Pulmonary artery endothelial cell (primary cell): Measurements from ENCODE around the gene IRF2BPL. TPM values are rescaled to one million over a fixed set of nuclear protein-coding genes. Genes with fewer than 3 reads are reported as not detected.

Source experiments
- DNase-seq: peaks from one replicate; pipeline ENCODE4 v3.0.0-alpha.2; 2011; ENCODE audit warnings: low read depth, low spot score
- total RNA-seq: library from RNA; depleted of rRNA; stranded (reverse); fragments of >200 nt; gene quantifications from 2 replicates; pipeline ENCODE4 v1.2.3, GENCODE V29; 2014

IRF2BPL gene
- total RNA-seq, 1 donor from 2014 or later: 16.4 TPM

DNA sequence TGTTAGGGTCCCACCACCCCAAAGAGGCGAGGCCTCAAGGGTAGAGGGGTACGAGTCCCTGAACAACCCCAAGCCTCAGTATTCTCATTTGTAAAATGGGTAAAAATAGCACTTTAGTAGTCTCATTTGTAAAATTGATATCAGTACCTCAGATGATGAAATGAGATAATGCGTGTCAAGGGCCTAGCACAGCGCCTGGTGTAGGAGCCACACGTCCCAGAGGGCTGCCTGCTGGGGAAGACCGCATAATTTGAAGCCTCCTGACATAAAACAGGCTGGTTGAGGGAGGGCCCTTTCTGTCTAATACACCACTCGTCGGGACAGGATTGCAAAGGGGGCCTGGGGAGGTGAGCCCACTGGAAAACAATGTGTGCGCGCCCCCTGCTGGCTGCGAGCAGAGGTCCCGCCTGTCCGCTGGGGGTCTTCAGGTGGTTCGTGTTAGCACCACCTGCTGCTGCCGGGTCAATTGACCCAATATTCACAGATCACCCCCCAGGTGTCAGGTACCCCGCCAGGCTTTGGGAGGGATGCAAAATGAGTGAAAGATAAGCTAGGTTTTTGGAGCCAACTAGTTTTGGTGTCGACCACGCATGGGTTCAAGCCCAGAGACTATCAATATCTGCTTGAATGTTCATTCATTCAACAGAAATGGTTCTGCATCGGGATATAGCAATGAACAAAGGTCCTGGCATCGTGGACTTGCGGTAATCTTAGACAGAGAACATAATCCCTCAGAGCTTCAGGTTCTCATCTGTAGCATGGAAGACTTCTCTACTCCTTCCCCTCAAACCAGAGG, 24.7 kb upstream of the IRF2BPL start:
- DNase-seq: no peak

DNA sequence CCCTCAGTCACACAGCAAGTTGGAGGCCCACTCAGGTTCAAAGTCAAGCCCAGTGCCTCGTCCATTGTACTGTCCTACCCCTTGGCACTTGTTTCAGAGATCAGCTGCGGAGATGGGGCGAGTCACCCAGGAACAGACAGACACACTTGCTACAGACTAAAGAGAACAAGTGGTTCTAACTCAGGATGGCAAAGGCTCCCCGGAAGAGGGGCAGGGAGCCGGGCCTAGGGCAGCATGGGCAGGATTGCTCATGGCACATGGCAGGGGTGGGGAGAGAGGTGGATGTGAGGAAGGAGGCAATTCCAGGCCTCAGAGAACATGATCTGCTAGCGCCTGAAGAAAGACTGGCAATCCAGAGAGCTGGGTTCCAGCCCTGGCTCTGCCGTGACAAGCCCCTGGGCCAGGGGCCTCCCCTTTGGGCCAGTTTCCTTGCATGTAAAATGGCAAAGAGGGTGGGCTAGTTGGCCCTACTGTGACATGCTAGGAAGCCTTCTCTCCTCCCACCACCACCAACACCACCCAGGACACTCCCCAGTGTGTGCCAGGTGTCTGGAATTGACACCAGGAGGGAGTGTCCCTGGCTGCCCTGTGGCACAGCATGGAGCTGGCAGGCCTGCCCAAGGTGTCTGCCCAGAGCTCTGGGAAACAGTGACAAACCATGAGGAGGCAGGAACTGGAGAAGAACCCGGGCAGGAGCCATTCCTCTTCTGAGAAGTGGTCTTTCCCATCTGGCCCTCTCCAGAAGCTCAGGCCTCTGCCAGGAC, 24.0 kb upstream of the IRF2BPL start:
- no peak for DNase-seq

DNA sequence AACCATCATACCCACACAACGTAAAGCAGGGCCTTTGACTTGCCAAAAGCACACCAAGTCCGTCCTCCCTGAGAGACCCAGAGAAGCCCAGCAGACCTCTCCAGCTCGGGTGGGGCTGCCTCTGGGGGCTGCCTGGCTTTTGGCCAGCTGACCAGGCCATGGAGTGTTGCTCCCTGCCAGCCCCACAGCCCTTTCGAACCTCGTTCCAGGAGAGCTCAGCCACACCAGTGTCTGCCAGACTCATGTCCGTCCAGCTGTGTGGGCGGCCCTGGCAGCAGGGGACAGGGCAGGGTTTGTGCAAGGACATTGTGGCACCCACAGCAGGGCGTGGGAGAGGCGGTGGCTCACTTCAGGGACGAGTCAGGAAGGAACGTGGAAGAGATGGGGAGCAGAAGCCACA, 22.6 kb upstream of the IRF2BPL start:
- no peak for DNase-seq

DNA sequence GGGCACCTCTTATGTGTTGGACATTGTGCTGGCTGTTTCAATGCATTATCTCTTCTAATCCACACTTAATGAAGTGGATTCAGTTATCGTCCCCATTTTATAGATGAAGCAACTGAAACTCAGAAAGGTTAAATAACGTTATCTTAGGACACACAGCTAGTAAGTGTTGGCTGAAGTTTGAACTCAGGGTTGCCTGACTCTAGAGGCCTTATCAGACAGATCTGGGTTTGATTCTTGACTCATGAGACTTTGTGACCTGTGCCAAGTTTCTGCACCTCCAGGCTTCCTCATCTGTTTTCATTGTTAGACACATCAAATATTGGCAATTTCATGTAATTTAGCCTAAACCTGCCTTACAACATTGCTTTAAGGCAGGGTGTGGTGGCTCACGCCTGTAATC, 18.2 kb upstream of the IRF2BPL start:
- DNase-seq: no peak

DNA sequence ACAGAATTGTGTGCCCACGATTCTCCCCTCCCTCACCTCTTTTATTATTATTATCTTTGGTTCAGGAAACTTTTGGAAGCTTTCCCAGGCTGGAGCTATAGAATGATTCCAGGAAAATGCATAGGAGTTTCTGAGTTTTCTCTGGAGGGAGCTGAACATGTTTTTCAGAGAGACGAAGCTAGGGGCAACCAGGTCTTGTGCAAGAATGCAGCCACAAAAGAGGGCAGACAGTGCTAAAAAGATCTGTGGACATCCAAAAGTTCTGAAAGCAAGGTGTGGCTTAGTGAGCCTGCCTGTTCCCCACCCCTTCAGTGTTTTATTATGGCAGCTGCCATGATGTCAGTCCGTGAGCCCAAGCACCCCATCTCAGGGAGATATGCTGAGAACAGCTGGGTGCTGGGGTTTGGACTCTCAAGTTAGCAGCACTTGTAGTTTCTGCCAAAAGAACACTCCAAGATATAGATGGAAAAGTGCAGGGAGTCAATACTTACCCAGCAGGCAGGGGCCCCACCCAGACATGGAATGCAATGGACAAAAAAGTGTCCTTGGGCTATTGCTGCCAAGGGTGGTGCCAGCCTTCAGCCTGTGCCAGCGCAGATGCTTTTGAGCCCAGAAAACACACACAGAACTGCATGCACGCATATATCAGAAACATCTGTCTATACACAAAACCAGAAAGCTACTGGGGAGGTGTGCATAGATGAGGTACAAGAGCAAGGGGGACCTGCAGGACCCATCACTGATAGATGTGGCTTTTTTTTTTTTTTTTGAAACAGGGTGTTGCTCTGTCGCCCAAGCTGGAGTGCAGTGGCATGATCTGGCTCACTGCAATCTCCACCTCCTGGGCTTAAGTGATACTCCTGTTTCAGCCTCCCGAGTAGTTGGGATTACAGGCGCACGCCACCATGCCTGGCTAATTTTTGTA, 17.0 kb upstream of the IRF2BPL start:
- DNase-seq: no peak

DNA sequence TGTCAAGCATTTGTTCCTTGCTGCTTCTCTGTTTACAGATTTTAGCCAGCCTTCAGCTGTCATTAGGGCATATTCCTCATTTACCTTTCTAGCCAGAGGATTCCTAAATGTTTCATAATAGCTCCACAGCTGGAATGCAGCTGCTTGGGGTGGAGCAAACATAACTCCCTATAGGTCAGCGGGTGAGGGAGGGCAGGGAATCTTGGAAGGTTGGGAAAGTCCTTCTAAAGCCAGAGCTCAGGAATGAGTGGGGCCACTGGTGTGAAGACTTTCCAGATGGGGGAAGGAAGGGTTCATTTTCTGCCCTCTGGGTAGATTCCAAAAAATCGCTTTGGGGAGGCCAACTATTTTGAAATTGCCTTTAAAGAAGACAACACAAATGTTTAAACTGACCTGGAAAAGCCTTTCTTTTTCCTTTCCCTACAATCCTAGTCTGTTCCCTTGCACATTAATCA, 16.3 kb upstream of the IRF2BPL start:
- DNase-seq: no peak

DNA sequence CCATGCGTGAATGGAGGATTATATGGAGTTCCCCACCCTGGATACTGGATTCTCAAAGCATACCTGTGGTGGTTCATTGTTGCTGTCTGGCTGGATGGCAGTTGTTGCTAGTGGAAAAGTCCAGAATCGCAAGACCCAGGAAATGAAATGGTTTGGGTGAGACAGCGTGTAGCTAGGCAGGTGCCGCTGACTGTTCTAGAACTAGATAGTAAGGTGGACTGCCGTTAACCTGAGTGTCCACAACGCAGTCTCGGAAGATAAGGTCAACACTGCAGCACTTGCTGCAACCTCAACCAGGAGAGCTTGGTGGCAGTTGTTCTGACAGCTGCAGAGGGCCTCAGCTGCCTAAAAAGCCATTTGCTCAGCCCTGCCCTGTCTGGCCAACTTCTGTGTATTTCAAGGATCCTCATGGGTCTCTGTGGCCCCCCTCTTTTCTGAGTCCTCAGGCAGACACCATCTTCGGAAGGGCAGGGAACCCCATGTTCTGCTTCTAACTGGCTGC, 15.5 kb upstream of the IRF2BPL start:
- DNase-seq: no peak

DNA sequence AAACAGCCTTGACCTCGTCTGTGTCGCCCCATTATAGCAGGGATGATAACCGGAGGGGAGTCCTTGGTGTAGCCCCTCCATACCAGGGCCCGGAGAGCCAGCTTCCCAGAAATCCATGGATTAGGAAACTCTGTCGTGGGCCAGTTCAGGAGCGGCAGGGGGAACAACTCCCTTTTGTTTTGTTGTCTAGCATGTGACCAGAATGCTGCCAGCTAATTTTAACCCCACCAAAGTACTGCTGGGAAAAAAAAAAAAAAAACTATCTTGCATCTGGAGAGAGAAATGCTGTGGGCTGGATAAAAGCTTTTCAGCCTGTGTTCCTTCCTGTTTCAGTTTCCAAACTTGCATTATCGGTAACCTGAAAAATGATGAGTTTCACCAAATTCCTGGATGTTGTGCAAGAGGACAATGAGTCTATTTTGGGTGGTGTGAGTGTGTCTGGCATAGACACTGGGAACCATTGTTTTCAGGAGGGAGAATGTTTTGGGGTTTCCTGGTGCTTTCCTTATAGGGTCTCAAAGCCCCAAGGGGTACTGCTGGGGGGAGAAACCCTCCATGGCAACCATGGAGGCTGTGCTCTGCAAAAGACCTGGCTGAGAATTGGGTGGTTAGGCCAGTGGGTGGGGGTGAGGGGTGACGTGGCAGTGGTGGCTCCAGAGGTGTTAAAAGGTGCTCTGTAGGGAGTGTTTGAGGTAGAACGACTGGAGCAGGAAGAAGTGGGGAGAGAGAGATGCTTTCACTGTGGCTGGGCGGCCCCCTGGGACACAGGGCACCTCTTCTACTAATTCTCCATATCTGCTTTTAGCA, 14.9 kb upstream of the IRF2BPL start:
- DNase-seq: no peak

DNA sequence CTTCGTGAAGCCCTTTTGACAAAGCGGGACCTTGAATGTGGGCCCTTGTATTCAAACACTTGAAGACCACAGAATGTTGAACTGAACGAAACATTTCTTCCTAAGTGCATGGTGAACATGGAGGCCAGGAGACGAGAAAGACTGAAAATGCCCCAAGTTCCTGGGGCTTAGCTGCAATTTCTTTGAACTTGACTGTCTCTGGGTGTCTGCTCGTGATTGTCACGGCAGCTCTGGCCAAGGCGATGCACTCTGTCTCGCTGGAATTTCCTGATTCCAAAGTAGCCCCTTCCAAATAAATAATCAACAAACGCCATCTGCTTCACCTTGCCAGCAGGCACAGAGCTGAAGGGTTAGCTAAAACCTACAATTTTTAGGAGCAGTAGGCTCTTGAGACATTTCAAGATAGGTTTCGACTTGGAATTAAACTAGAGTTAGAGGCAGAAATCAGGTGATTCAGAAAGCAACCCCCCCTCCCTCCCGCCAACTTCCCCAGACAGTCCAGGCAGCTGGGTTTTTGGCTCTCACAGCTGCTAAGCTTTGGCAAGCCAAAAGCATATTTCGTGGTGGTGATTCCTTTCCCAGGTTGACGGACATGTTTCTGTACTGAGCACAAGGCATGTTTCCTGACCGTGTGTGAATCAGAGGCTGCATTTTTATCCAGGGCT, 13.5 kb upstream of the IRF2BPL start:
- DNase-seq: no peak

DNA sequence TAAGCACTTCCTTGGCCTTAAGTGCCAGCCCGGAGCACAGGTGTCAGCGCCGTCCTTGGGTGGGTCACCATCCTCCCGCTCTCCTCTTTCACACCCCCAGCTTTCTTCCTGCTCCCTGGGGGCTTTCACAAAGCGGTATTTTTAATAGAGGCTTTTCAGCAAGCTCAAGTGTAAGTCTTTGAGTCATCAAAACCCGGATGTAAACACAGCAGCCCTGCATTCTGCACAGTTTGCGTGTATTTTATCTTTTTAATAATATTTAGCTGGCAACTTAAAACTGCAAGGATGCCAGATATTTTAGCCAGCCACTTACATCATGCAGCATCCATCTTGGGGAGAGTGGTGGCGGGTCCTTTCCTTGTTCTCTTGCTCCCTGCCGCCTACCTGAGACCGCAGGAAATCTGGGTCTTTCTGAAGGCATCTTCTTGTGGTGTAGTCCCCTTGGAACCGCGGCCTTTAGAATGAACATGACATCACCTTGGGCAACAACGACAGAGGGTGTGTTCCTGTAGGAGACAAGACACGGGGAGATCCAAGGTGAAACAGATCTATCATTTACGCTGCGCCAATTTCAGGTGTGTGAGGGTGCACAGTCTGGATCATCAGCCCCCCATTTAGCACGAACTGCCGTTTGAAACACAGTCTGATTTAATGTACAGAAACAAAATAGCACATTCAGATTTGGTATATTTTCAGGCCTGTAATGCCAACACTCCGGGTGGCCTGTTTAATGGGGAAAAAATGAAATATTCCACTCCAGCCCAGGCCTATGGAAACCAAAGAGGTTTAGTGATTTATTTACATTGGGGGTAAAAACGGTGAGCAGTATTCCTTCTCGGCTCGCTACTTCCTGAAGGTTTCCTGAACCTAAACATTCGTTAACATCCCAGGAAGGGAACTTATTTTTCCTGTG, 12.5 kb upstream of the IRF2BPL start:
- no peak for DNase-seq

DNA sequence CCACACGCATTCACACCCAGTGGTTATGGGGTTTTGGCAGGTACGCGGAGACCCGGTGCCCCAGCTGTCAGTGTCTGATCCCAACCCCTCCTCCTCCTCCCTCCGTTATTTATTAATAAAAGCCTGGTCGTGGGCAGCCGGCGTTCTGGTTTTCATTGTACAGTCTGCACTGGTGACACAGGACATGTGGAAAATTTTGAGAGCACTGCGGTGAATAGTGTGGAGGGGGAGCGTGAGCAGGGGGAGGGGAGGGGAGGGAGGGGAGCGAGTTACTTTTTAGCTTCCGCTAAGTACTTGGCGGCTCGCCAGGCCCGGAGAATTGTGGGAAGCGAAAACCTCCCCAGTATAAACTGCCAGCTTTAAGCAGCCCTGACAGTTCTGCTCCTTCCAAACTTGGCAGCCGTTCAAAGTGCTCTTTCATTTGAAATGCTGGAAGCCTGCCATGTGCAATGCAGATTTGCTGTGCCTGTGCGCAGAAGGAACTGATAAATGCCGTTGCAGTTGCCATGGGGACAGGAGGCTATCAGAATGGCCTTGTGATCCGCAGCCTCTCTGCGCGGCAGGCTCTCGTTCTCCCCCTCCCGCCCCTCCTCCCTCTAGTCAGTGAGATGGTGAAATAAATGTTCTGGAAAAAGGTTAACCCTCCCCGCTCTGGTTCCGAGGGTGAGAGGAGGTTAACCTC, 11.7 kb upstream of the IRF2BPL start:
- DNase-seq: peak; percentile 99

DNA sequence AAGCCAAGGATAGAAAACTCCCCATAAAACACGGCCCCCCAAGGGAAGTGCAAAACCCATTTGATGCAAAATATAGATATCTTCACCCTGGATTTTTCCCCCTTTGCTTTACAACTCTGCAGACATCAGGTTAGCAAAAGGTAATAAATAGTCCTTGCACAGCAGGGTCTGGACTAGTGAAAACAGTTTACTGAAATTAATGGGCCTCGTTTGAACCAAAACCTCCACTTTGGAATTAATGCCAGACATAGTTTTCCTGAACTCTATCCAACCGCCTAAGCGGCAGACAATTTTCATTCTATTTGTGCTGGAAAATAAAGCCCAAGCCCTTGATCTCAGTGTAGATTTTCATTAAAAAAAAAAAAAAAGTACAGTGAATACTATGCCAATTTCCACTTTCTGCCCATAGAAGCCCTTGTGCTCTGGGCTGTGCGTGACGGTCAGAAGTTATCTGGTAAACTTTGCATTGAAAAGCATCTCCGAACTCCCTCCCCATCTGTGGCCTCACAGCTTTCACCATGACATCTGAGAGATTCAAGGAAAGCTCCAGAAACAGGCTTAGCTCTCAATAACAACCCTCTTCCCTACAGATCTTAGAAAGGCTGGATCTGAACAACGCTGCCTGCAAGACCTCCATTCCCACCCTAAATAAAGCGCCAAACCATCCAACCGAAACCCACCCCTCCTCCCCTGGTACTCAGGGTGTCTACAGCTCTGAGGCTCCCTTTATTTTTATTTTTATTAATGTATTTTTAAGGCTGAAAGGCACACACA, 11.0 kb upstream of the IRF2BPL start:
- DNase-seq: no peak

DNA sequence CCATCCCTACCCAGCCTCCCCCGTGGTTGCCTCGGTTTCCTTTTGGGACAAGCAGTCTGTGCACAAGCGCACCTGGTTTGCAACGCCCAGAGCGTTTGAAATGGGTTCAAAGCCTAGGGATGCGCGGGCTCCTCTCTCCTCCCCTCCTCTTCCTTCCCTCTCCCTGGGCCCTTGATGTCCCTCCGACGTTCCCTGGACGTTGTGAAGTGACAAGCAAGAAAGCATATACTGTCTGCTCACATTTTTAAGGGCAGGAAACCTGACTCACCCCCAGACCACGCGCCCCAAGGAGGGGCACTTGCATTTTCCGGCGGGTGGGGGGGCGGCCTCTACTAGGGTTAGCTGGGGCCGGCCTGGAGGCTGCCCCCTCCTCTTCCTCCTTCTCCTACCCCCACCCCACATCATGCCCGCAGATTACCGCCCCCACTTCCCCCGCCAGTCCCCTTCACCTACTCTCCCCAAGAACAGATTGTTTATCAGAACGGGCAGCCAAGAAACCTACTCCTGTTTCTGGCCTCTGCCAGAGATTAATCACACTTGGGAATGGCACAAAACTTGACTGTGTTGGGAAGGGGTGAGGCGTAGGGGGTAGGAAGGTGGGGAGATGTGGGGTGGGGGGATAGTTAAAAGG, 9.5 kb upstream of the IRF2BPL start:
- no peak for DNase-seq

DNA sequence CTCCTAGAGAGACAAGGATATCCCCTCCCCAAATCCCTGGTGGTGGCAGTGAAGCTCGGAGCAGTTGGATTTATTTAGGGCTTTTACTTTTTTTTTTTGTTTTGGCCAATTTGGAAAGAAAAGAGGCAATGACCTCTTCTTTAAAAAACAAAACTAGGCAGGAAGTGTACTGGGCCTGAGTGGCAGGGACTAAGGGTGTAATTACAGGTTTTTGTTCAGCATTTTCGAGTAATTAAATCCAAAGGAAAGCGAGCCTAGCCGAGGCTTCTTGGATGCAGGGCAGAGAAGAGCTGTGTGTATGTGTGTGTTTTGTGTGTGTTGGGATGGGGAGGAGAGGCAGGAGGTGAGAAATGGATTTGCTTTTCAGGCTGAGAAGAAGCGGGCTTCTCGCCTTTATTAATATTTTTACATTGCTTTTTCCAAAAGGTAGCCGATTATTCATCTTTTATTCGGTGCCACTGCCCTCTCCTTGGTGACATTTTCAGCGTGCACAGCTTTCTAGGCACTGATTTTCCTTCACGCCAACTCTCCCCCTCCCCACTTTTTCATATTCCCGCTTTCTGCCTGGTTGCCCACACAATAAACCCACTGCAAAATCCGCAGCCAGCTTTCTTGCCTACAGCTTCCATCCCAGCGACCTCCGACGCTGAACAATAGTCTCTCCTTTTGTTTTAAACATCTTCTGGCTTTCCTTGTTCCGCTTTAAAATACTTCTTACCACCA, 8.9 kb upstream of the IRF2BPL start:
- no peak for DNase-seq

DNA sequence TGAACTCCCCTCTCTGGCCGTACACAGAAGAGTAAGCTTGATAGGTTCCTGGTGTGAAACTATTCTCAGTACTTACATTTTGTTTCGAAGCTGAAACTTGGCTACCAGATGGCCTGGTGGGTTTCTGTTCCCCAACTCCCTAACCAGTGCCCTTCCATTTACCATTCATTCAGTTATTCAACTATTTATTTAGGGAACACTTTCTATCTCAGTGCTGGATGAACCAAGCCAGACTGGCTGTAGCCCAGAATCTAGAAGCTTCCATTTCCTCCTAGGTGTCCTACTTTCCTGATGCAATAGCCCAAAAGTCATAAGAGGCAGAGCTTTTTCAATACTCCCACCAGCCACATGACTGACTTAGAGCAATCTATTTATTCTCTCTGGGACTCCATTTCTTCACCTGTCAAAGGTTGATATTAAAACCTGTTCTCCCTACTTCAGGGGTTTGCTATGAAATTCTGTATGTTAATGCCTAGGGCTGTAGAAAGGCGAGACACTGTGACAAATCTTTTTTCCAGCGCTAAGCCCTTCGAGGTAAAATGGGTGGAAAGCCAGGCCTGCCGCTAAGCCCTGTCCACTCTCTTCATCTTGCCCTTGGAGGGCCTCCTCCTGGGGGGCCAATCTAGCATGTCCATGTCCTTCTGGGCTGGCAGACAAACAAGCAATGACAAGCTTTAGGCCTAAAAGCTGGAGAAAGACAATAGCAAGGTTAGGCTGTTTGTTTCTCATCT, 8.1 kb upstream of the IRF2BPL start:
- DNase-seq: no peak

DNA sequence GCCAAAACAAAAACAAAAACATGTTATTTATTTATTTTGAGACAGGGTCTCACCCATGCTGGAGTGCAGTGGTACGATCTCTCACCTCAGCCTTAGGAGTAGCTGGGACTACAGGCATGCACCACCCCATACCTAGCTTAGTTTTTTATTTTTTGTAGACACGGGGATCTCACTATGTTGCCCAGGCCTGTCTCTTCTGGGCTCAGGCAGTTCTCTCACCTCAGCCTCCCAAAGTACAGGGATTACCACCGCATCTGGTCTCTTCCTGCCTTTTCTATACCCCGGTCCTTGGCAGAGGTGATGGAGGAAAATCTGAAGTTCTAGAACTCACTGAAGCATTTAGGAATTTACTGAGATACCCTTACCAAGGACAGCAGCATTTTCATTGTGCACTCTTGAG, 6.8 kb upstream of the IRF2BPL start:
- no peak for DNase-seq
